ENCODE results near the gene CTNNA2.
"Not testable (repeated sequence)": the region's sequence is repeated elsewhere in the genome, so short reads cannot be mapped to it uniquely, and the experiment has no call there.

CTNNA2 gene

GRCh38 chr2:80187156-80187555, 674.3 kb downstream of the CTNNA2 start:
- DNase-seq (ENCODE audit: low read depth) = no peak
- no peak overlapping the region for H3K4me3 ChIP-seq (ENCODE audit: control insufficient read depth, low read depth, low read length)
- TF ChIP-seq, protein P1, sequence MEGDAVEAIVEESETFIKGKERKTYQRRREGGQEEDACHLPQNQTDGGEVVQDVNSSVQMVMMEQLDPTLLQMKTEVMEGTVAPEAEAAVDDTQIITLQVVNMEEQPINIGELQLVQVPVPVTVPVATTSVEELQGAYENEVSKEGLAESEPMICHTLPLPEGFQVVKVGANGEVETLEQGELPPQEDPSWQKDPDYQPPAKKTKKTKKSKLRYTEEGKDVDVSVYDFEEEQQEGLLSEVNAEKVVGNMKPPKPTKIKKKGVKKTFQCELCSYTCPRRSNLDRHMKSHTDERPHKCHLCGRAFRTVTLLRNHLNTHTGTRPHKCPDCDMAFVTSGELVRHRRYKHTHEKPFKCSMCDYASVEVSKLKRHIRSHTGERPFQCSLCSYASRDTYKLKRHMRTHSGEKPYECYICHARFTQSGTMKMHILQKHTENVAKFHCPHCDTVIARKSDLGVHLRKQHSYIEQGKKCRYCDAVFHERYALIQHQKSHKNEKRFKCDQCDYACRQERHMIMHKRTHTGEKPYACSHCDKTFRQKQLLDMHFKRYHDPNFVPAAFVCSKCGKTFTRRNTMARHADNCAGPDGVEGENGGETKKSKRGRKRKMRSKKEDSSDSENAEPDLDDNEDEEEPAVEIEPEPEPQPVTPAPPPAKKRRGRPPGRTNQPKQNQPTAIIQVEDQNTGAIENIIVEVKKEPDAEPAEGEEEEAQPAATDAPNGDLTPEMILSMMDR (conservative IDR thresholded peaks at IDR 0.05; ENCODE audit: control insufficient read depth, insufficient read depth, low read depth, low read length) = no peak

- TF ChIP-seq, protein P1 (conservative IDR thresholded peaks at IDR 0.05; ENCODE audit: control insufficient read depth, insufficient read depth, low read depth, low read length) = no peak
- no peak for DNase-seq (ENCODE audit: low read depth)
- no peak overlapping the region for H3K4me3 ChIP-seq (ENCODE audit: control insufficient read depth, low read depth, low read length)
Observed at GRCh38 chr2:80190166-80190565, 677.3 kb downstream of the CTNNA2 start.

DNA sequence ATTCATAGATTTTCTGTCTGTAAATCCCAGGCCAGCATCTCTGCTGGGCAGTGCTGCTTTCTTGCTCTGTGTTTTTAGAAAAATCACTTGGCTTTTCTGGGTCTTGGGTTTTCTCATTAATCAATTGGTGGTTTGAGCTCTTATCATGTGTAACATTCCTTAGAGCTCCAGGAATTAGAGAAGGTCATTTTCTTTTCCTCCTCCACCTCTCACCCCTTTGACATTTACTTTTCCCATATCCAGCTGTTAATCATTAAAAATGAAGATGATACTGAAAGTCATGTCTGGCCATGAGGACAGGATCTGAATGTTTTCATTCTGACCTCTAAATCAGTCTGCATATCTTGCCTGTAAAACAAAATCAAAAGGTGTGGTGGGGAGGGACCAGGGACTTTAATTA, 680.7 kb downstream of the CTNNA2 start:
- DNase-seq (ENCODE audit: low read depth) = no peak
- no peak overlapping the region for H3K4me3 ChIP-seq (ENCODE audit: control insufficient read depth, low read depth, low read length)
- TF ChIP-seq, protein P1 (conservative IDR thresholded peaks at IDR 0.05; ENCODE audit: control insufficient read depth, insufficient read depth, low read depth, low read length) = no peak

DNA sequence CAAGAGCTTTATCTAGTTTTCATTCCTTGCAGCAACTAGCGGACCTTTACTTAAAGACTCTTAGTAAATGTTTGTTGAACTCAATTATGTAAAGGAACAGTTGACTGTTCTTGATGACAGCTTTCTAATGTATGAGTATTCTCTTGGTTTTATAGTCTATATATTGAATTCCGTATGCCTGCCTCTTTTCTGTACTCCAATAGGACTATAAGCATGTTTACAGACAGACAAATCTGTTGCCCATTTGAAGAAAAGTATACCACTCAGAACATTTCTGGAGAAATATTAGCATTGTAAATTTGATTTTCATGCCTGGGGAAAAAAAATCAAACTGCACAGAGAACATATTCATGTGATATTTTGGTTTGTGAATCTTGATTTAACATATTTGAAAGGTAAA, 682.2 kb downstream of the CTNNA2 start:
- no peak overlapping the region for H3K4me3 ChIP-seq (ENCODE audit: control insufficient read depth, low read depth, low read length)
- TF ChIP-seq, protein P1 (conservative IDR thresholded peaks at IDR 0.05; ENCODE audit: control insufficient read depth, insufficient read depth, low read depth, low read length) = no peak
- no peak for DNase-seq (ENCODE audit: low read depth)

DNA sequence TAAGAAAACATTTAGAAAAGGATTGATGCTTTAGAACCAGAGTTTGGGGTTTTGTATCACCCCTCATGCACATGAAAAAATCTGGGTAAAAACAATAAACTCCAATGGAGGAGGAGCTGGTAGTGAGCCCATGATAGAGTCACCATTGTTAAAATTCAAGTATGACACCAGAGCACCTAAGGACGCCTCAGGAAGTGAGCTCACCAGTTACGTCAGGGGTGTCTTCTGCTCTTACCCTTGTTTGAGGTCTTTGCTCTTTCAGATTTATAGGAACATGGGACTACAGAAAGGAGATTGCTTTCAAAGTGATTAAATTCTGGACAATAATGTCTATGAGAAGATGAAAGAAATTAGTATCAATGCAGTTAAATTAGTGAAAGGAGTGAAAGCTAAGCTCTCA, 685.2 kb downstream of the CTNNA2 start:
- no peak for DNase-seq (ENCODE audit: low read depth)
- TF ChIP-seq, protein P1 (conservative IDR thresholded peaks at IDR 0.05; ENCODE audit: control insufficient read depth, insufficient read depth, low read depth, low read length) = no peak

DNA sequence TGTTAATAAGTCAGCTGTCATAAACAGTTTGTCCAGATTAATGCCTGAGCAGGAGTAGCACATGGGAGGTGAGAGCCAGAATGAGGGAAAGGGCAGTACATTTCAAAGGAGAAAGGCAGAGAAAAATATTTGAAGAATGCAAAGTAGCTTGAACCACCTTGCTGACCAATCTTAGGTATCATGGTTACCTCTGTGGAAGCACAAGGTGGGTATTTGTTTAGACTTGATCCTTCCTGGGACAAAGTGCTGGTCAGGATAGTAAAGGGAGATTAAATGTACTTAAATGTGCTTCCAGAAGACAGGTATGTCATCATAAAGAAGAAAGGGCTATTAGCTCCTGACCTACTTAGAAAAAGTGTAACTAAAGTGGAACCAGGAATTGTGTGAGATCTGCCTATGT, 686.7 kb downstream of the CTNNA2 start:
- DNase-seq (ENCODE audit: low read depth) = no peak
- H3K4me3 ChIP-seq (ENCODE audit: control insufficient read depth, low read depth, low read length) = no peak overlapping the region
- TF ChIP-seq, protein P1 (conservative IDR thresholded peaks at IDR 0.05; ENCODE audit: control insufficient read depth, insufficient read depth, low read depth, low read length) = no peak

More for the DNA sequence above, 685.2 kb downstream of the CTNNA2 start:
- no peak overlapping the region for H3K4me3 ChIP-seq (ENCODE audit: control insufficient read depth, low read depth, low read length)

- H3K4me3 ChIP-seq (ENCODE audit: control insufficient read depth, low read depth, low read length); DNase-seq (ENCODE audit: low read depth): not testable (repeated sequence)
Observed at GRCh38 chr2:80203929-80204328, 691.1 kb downstream of the CTNNA2 start.

Data from fibroblast of mammary gland (primary cell).